NCI-H1694 (cell line): ENCODE measurements around the gene EMILIN1.
A peak's percentile ranks its signal among the peaks of the same experiment; 100 is the strongest.

ENCODE experiments used
- DNase-seq: peaks from one replicate; lab custom pipeline; 2025; lab: John Stamatoyannopoulos, UW

EMILIN1 gene

DNA sequence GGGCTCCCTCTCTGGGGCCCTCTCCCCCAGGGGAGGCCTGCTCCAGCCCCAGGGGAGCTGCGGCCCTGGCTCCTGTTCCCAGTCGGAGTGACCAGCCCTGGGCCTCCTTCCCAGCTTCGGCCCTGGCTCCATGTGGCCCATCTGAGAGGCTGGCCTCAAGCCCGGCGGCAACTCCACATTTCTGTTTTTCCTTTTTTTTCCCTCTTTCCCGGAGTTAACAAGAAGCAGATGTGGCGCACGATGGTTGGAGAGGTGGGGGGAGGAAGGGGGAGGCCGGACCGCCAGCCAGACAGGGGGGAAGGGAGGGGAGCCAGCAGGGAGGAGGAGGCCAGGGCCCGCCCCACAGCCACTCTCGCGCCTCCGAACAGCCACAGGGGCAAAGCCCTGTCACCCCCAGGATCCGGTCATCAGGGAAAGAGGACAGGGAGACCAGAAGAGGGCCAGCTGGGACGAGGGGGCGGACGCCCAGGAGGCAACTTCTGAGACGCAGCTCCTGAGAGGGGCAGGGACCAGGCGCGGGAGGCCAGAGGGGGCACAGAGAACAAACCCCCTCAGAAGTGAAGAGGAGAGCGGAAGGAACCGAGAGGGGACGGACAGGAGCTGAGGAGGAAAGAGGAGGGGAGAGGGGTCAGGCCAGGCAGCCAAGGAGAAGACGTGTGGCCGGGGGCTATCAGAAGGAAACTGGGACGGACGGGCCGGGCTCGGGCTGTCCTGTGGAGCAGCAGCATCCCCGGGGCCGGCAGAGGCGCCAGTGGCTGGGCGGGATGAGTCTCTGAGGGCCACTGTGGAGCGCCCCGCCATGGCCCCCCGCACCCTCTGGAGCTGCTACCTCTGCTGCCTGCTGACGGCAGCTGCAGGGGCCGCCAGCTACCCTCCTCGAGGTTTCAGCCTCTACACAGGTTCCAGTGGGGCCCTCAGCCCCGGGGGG, at the start of gene EMILIN1:
EMILIN1 (plus strand) TSS at position 349 of the 928 bp plus-strand sequence; CDS start at position 800, 451 bp downstream.
- DNase-seq, result no peak

DNA sequence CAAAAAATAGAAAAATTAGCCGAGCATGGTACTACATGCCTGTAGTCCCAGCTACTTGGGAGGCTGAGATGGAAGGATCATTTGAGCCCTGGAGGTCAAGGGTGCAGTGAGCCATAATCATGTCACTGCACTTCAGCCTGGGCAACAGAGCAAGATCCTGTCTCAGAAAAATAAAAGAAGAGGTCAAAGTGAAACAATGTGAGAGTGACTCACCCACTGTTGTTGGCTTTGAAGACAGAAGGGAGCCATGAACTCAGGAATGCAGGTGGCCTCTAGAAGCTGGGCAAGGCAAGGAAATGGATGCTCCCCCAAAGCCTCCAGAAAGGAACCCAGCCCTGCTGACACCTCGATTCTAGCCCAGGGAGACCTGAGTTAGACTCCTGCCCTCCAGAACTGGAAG, 49.4 kb upstream of the EMILIN1 start:
- DNase-seq, result no peak

DNA sequence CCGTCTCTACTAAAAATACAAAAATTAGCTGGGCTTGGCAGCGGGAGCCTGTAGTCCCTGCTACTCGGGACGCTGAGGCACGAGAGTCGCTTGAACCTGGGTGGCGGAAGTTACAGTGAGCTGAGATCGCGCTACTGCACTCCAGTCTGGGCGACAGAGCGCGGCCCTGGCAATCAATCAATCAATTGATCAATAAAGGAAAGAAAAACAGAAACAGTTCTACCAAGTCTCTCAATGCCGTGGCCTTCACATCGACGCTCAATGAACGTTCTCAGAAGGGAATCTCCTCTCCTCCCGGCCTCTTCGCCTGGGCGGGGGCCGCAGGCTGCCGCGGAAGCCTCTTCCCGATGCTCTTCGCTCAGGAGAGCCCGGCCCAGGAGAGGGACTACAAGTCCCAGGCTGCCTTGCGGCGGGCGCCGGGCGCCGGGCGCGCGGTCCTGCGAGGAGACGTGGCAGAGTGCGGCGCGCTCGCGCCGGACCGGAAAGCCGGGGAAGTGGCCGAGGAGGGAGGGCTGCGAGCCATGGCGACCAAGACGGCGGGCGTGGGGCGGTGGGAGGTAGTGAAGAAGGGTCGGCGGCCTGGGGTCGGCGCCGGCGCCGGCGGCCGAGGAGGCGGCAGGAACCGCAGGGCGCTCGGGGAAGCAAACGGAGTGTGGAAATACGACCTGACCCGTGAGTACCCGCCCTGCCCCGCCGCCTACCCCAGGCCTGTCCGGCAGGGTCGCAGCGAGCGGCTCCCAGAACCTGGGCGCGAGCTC, 45.7 kb upstream of the EMILIN1 start, which contains the start of gene TMEM214:
TMEM214 (plus strand) TSS at position 471 of the 758 bp plus-strand sequence; CDS start at position 522, 51 bp downstream.
- DNase-seq, result peak; percentile 52

DNA sequence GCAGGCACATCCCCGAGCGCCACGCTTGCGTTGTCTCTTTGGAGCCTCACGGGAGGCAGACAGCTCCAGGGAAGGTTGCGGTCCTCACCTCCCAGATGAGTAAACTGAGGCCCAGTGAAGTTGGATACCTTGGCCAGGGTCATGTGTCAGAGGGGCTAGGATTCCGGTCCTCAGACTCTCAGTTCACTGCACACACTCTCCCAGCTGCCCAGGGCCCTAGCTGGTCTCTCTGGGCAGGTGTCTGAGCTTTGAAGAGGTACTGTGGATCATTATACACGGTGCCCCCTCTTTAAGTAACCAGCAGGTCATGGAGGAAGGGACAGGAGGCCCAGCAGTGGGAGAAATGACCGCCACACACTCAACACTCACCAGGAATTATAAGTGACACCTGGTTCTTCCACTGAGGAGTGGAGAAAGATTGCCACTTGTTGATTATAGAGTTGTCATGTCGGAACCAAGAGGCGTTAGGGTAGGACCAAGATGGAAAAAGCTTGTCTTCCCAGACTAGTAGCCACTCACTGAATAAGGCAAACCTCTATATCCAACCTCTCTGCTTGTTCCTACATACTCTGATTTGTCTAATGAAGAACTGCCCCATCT, 45.1 kb upstream of the EMILIN1 start:
- DNase-seq, result no peak

DNA sequence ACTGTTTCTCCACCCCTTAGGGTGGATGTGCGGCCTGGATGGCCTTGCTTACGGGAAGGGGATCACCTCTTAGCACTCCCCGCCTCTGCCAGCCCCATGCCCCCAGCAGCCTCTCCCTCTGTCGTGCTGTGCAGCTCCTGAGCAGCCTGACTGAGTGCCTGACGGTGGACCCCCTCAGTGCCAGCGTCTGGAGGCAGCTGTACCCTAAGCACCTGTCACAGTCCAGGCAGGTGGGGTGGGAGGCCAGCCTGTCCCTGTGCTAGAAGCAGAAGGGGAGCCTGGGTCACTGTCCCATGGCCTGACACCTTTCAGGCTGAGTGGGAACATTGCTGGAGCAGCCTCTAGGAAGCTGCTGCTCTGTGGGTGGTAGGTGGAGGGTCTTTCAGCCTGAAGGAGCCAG, 40.4 kb upstream of the EMILIN1 start:
- no peak for DNase-seq

DNA sequence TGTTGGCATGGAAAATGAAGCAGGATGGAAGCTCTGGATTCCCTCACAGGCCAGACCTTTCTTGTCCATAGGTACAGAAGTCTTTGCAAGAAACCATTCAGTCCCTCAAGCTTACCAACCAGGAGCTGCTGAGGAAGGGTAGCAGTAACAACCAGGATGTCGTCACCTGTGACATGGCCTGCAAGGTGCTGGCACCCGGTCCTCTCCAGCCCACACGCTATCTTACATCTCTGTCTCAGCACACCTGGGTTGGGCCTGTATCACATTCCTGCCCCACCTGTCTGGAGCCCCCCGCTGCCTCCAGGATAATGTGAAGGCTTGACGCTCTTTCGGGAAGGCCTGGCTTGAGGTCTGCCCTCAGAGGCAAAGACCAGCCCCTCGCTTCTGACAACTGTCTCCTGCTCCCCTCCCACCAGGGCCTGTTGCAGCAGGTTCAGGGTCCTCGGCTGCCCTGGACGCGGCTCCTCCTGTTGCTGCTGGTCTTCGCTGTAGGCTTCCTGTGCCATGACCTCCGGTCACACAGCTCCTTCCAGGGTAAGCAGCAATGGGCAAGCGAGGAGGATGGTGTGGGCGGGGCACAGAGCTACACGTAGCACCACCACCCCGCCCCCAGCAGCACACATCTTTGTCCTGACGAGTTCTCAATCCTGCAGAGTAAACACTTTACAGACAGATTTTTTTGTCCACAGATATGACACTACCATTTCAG, 39.6 kb upstream of the EMILIN1 start:
- no peak for DNase-seq

DNA sequence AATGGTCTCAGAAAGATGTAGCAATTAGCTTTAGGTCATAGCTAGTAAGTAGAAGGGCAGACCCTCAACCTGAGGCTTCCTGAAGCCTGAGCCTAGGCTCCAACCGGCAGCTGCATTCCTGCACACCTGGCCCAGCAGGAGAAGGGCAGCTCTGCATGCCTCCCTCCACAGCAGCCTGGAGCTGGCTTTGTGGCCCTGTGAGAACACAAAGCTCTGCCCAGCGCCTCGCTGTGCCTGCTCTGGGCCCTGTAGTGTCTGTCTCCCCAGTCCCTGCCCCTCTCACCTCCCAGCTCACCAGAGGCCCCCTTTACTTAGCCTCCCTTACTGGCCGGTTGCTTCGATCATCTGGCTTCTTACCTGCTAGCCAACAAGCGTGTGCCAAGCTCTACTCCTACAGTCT, 39.0 kb upstream of the EMILIN1 start:
- DNase-seq, result no peak

DNA sequence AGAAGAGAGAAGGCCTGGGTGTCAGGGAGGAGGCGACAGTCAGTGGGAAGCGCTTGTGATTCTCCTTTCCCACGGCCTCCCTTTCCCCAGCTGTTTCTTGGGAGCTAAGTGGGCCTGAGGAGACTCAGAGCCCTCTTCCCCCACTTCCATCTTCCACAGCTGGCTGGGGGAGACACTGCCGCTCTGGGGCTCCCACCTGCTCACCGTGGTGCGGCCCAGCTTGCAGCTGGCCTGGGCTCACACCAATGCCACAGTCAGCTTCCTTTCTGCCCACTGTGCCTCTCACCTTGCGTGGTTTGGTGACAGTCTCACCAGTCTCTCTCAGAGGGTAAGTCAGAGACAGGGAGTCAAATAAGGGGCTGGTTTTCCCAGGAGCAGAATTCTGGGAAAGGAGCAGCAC, 38.5 kb upstream of the EMILIN1 start:
- DNase-seq, result no peak

DNA sequence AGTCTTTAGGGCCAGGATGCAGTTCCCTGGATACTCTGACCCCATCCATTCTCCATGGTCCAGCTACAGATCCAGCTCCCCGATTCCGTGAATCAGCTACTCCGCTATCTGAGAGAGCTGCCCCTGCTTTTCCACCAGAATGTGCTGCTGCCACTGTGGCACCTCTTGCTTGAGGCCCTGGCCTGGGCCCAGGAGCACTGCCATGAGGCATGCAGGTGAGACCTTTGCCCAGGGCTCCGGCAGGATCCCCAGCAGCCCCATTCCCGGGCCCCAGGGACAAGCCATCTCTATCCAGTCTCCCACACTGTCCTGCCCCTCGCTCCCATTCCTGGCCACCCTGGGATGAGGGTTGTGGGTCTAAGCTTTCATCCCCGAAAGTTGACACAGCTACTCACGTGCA, 38.1 kb upstream of the EMILIN1 start:
- no peak for DNase-seq

DNA sequence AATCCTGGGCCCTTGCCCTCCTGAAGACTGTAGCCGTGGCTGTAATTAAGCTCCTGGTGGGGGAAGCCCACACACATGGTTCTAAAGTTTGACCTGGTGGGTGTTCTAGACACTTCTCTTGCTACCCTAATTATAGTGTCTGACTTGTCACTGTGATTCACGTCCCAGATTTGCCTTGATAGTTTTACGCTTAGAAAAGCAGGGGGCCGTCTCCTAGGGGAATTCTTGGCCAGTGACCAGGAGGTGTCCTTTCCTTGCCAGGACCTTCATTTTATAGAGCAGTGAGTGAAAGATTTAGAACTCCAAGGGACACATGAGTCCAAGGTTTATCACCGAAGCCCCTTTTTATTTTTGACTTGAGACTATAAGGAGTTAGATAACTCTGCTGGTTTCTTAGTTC, 36.7 kb upstream of the EMILIN1 start:
- DNase-seq, result no peak

DNA sequence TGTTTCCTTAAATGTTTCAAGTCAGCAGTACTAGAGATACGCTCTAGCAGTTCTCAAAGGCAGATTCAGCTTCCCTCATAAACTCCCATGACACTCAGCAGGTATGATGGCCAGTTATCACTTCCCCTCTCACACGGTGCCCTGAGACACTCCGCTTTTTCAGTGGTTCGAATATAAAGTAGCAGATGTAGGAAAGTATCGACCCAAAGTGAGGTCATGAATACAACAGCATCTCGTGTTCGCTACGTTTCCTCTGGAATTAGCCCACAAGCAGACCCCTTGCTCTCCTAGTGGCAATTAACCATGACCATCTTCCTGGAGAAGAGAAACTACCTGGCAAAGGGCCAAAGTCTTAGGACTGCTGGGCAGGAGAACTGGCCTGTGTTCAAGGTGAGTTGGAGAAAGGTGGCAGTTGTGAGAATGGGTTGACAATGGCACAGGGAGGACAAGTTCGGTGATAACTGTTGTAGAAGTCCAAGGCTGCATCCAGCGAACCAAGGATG, 36.2 kb upstream of the EMILIN1 start:
- DNase-seq, result no peak

DNA sequence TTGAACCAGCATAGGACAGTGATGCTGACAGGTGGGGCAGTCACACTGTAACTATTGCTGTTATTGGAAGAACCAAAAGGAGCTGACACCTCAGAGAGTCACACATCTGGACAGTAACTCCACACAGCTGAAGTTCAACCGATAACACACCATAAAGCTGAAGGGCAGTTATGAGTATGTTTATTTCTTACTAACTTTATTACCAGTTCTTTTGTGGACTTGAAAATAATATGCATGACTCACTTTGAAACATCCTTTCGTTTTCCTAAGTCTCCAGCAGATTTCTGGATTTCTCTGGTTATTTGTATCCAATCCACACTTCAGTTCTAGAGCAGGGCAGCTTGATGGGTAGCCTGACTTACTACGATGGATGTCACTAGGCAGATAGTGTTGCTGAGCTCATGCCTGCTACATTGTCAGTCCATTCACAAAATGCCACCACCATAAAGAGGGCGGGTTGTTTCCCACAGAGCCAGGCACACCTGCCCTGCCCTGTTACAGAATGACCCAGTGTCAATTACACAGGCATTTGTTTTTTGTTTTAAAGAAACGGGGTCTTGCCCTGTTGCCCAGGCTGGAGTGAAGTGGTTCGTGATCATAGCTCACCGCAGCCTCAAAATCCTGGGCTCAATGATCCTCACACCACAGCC, 35.3 kb upstream of the EMILIN1 start:
- DNase-seq, result no peak

DNA sequence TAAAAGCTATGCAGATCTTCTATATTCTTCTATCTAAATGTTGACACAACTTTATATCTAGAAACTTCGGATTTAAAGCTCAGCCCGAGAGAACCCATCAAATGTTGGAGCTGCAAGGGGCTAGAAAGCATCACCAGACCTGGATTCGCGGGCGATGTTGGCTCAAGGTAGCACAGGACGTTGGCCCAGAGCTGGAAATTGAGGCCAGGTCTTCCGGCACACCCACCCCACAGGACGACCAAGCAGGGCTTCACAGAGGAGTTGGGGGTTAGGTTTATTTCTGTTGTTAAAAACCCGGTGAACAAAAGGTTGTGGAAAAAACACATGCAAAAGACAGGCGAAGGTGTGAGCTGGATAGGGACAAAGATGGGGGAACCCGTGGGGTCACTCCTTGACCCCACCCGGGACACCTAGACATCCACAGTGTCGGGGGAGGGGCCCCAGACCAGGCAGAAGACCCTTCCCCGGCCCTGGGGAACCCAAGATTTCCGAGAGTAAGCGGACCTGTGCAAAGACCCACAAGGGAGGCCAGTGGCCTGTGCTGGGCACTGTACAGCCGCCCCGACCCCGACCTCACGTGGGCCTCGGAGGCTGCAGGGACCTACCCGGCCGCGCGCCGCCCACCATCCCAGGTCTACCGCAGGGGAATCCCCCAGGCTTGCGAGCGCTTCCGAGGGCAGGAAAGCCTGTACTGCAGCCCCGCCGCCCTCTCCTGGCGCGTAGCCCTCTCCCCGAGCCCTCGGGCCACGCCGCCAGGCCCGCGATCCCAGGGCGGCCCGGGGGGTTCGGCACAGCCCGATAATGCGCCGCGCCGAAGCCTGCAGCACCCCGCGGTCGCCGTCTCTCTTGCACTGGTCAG, 28.8 kb upstream of the EMILIN1 start:
- DNase-seq, result no peak

DNA sequence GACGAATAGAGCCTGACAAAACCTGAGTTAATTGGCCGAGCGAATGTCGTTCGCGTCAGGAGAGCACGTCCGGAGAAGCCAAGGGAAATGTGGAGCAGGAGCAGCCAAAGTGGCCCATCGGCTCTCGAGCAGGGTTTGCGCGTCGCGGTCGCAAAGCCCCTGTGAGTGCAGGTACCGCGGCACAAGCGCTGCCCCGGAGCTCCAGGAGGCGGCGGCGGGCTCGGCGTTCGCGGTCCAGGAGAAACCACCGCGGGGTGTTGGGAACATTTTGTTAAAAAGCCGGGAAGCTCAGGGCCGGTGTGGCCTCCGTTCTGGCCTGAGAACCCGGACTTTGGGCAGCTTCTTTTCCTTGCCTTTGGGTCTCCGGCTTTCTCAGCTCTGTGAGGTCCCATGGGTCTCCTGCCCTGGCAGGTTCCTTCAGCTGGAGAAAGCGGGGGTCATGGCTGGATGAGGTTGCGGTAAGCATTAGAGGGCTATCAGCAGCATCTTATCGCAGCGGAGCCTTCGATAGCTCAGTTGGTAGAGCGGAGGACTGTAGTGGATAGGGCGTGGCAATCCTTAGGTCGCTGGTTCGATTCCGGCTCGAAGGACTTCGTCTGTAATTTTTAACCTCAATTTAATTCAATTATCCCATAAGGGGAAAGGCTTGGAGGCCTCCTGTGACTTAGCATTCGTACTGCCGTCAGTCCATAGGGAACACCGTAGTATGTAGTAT, 28.0 kb upstream of the EMILIN1 start:
- DNase-seq, result peak; percentile 98

DNA sequence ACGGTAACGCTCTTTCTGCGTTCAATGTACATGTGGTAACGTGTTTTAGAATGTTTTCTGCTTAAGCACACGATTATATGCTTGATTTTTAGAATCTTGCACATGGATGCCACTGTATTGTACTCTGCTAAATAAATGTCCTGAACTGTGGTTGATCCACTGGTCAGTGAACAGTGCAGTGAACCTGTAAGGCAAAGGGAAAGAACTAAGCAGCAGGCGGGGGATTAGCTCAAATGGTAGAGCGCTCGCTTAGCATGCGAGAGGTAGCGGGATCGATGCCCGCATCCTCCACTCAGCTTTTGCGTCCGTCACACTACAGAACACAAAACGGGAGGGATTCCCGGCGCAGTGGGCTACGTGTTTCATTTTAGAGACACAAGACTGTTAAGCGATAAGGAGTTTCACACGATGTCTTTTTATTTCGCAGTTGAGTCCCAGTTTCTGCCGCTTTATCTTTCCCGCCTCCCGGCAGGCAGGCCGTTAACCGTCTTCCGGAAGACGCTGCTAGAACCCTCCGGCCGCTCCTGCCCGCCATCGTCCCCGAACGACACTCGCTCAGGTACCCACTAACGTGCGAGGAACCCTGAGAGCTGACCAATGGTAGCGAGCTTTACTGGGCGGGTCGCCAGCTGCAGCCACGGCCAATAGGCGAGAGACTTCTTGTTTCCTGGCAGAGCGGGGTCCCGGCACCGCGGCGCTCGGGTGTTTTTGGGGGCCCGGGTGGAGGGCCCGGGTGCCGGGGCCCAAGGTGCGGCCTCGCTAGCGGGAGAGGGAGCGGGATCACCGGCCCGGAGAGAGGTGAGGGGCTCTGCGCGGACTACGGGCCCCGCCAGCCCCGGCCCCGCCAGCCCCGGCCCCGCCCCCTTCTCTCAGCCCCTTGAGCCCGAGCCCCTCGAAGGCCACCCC, 27.2 kb upstream of the EMILIN1 start, which contains the start of gene AGBL5:
AGBL5 (plus strand) TSS at position 673 of the 906 bp plus-strand sequence. CDS start 1,291 bp downstream, outside the sequence.
- peak; percentile 98 for DNase-seq

DNA sequence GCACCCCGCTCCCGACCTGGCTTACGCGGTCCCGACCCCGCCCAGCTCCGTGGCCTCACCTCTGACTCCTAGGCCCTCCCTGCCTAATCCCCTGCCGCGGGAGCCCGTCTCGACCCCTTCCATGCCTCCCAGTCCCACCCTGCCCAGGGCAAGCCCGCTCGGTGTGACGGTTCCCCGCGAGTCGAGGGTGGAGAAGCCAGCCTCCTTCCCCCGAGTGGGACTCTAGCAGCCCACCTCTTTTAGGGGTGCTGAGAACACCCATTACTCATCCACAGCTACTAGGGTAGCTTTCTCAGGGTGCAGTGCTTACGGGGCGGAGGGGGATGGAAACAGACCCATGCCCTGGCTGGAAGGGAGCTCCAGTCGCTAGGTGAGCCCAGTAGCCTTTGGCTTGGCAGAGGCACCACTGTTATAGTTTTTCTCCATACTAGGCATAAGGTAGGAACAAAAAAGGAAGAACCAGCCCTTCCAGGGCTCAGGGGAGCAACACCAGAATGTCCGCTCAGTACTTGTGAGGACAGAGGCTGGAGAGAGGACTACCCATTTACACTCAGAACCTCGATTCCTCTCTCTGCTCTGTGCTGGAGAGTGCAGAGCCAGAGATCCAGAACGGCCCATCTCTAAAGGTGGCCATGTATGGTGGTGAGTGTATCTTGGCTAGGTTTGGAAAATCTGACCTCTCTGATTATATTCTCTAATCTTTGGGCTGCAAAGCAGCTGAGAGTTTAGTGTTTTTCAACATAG, 26.3 kb upstream of the EMILIN1 start:
- DNase-seq, result no peak

DNA sequence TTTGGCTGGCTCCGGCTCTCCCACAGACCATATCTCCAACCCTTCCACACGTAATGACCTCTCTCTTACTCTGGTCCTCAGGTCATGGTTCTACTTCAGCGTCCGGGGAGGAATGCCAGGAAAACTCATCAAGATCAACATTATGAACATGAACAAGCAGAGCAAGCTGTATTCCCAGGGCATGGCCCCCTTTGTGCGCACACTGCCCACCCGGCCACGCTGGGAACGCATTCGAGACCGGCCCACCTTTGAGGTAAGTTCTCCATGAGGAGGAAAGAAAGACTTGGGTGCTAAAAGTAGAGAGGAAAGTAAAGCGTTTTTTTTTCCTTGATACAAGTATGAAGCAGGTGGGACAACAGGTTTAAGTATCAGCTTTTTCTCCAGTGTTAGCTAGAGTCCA, 25.1 kb upstream of the EMILIN1 start:
- no peak for DNase-seq

DNA sequence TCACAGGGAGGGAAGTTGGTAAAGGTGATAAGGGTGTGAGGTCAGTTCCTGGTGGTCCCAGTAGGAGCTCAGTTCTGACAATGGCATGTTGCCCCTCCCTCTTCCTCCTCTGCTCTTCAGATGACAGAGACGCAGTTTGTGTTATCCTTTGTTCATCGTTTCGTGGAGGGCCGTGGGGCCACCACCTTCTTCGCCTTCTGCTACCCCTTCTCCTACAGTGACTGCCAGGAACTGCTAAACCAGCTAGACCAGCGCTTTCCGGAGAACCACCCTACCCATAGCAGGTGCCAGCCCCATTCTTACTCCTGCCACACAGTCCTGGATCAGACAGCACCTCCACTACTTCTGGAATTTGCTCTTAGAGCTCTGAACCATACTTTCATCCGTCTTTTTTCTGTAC, 24.6 kb upstream of the EMILIN1 start:
- no peak for DNase-seq
